ENCODE data around the gene RCL1.

DNA sequence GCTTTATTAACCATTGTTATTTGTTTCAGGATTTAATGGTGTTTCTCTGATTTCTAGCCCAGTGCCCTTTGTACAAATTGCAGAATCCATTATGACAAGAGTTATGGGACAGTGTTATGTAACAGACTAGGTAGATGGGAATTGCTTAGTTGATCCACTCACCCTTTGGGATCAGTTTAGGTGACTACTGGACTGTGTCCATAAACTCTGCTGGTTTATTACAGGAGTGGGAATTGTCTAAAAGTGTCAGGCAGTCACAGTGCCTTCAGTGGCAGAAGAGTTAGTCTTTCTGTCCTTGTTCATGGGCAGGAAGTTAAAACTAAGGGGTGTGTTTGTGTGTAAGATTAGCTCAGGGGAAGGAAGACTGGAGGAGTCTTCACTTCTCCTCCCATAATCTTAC is 29.3 kb downstream of the RCL1 start:
- TF ChIP-seq, protein P1, sequence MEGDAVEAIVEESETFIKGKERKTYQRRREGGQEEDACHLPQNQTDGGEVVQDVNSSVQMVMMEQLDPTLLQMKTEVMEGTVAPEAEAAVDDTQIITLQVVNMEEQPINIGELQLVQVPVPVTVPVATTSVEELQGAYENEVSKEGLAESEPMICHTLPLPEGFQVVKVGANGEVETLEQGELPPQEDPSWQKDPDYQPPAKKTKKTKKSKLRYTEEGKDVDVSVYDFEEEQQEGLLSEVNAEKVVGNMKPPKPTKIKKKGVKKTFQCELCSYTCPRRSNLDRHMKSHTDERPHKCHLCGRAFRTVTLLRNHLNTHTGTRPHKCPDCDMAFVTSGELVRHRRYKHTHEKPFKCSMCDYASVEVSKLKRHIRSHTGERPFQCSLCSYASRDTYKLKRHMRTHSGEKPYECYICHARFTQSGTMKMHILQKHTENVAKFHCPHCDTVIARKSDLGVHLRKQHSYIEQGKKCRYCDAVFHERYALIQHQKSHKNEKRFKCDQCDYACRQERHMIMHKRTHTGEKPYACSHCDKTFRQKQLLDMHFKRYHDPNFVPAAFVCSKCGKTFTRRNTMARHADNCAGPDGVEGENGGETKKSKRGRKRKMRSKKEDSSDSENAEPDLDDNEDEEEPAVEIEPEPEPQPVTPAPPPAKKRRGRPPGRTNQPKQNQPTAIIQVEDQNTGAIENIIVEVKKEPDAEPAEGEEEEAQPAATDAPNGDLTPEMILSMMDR (conservative IDR thresholded peaks at IDR 0.05), result no peak
- no peak for TF ChIP-seq ZFX (IDR thresholded peaks at IDR 0.05)
